Measurements from ENCODE around the gene CHRM2.
A peak's percentile ranks its signal among the peaks of the same experiment; 100 is the strongest.

Gene CHRM2

DNA sequence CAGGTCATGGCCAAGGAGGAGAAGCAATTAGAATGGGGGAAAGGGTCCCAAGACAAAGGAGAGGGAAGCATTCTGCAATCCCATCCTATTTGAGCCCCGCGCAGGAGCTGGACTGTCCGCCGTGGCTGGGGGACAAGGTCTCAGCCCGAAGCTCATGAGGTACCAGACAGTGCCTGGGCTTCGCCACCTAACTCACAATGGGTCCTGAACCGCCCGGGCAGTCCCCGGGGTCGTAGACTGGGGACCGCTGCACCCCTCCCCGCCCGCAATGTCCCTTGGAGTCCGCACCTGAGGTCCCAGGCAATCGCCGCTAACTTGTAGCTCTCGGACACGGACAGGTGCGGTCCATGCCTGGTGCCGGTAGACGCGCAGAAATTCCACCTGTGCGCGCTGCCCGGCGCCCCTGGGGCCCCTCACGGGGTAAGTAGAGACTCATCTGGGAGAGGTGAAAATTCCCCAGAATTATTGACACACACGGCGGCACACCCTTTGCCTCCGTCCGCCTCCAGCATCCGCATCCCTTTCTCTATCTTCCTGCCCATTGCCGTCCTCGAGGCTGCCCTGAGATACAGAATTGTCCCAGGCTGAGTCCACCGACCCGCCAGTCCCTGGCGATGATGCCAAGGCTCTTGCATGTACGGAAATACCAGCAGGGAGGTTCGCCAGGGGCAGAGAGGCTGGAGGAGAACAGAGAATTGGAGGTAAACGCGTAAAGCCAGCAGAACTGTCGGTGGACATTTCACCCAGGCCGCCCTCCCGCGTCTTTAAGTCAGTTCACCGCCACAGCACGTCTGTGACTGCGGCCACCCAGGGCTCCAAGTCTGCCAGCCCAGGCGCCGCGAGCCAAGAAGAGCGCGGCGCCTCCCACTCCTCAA, 1.8 kb downstream of the CHRM2 start:
- TF ChIP-seq POLR2AphosphoS5 (IDR thresholded peaks at IDR 0.05; ENCODE audit: low read depth): no peak
- TF ChIP-seq GABPA (IDR thresholded peaks at IDR 0.05; ENCODE audit: low read depth): no peak
- no peak for TF ChIP-seq SPI1 (IDR thresholded peaks at IDR 0.05; ENCODE audit: borderline replicate concordance, low read depth)
- TF ChIP-seq, protein P1, sequence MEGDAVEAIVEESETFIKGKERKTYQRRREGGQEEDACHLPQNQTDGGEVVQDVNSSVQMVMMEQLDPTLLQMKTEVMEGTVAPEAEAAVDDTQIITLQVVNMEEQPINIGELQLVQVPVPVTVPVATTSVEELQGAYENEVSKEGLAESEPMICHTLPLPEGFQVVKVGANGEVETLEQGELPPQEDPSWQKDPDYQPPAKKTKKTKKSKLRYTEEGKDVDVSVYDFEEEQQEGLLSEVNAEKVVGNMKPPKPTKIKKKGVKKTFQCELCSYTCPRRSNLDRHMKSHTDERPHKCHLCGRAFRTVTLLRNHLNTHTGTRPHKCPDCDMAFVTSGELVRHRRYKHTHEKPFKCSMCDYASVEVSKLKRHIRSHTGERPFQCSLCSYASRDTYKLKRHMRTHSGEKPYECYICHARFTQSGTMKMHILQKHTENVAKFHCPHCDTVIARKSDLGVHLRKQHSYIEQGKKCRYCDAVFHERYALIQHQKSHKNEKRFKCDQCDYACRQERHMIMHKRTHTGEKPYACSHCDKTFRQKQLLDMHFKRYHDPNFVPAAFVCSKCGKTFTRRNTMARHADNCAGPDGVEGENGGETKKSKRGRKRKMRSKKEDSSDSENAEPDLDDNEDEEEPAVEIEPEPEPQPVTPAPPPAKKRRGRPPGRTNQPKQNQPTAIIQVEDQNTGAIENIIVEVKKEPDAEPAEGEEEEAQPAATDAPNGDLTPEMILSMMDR (IDR thresholded peaks at IDR 0.05; ENCODE audit: insufficient read depth, low read length): no peak
- TF ChIP-seq, protein P2, sequence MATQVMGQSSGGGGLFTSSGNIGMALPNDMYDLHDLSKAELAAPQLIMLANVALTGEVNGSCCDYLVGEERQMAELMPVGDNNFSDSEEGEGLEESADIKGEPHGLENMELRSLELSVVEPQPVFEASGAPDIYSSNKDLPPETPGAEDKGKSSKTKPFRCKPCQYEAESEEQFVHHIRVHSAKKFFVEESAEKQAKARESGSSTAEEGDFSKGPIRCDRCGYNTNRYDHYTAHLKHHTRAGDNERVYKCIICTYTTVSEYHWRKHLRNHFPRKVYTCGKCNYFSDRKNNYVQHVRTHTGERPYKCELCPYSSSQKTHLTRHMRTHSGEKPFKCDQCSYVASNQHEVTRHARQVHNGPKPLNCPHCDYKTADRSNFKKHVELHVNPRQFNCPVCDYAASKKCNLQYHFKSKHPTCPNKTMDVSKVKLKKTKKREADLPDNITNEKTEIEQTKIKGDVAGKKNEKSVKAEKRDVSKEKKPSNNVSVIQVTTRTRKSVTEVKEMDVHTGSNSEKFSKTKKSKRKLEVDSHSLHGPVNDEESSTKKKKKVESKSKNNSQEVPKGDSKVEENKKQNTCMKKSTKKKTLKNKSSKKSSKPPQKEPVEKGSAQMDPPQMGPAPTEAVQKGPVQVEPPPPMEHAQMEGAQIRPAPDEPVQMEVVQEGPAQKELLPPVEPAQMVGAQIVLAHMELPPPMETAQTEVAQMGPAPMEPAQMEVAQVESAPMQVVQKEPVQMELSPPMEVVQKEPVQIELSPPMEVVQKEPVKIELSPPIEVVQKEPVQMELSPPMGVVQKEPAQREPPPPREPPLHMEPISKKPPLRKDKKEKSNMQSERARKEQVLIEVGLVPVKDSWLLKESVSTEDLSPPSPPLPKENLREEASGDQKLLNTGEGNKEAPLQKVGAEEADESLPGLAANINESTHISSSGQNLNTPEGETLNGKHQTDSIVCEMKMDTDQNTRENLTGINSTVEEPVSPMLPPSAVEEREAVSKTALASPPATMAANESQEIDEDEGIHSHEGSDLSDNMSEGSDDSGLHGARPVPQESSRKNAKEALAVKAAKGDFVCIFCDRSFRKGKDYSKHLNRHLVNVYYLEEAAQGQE (IDR thresholded peaks at IDR 0.05; ENCODE audit: insufficient replicate concordance, low read depth): no peak
- H3K27me3 ChIP-seq (ENCODE audit: insufficient read depth, poor library complexity, severe bottlenecking): peaks cover 20% of the 10 kb centered on the region
- no peak overlapping the region for H3K4me3 ChIP-seq (replicated peaks; ENCODE audit: insufficient read depth, low read length)
- no peak for DNase-seq (ENCODE audit: low read depth in 1 of 2, low spot score in 1 of 2)
- no peak overlapping the region for H3K27ac ChIP-seq (replicated peaks)

DNA sequence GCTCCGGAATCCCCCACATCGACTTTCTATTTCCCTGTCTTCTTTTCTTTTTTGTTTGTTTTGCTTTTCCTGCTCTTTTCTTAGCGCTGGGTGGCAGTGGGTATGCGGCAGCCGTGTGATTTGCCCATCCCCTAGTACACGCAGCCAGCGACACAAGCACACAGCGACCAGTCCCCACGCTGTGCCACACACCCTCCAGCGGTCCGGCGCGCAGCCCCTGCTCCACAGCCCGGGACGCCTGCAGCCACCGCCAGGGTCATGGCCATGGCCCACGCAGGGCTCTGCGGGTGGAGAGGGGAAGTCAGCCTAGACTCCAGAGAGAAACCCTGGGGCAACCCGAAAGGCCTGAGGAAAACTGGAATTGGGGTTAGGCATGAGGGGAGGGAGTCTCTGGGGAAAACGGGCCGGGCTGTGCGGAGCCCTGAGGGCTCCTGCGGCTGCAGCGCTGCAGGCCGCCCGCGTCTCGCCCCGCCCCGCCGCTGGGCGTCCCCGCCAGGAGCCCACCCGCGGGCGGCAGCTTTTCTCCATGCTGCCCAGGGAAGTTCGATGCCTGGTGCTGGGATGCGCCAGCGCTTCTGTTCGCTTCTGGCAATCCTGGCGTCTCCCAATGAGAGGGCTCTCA, 2.5 kb downstream of the CHRM2 start:
- no peak for DNase-seq (ENCODE audit: low read depth in 1 of 2, low spot score in 1 of 2)
- H3K4me3 ChIP-seq (replicated peaks; ENCODE audit: insufficient read depth, low read length): no peak overlapping the region
- TF ChIP-seq, protein P2 (IDR thresholded peaks at IDR 0.05; ENCODE audit: insufficient replicate concordance, low read depth): no peak
- TF ChIP-seq GABPA (IDR thresholded peaks at IDR 0.05; ENCODE audit: low read depth) (no peak), SPI1 (IDR thresholded peaks at IDR 0.05; ENCODE audit: borderline replicate concordance, low read depth) (no peak), POLR2AphosphoS5 (IDR thresholded peaks at IDR 0.05; ENCODE audit: low read depth) (no peak)
- TF ChIP-seq, protein P1 (IDR thresholded peaks at IDR 0.05; ENCODE audit: insufficient read depth, low read length): no peak
- H3K27me3 ChIP-seq (ENCODE audit: insufficient read depth, poor library complexity, severe bottlenecking): peaks cover 20% of the 10 kb centered on the region
- H3K27ac ChIP-seq (replicated peaks): no peak overlapping the region

DNA sequence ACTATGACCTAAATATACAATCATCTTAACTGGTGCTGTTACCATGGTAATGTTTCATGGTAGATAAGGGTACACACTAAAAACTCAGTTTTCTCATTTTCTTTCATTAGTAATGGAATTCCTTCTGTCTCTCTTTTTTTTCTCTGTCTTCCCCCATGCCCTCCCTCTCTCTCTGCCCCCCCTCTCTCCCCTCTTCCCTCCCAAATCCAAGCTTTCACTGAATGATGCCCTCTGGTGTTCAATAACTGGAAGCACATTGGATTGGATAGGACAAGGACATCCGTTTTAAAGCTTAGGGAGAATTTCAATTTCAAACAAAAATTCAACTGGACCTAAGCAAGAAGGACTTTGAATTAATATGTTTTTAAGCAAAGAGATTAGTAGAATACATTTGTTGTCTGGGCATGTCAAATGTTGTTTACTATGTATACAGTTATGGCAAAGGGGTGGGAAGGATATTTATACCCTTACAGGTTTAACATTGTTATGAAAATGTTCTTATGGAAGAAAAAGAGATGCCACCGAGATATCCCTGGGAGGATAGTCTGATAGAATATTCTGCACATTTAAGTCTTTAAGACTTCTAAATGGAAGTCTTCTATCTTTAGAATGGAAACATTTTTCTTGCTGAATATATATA, 6.1 kb downstream of the CHRM2 start:
- Histone ChIP-seq H3K27me3 (ENCODE audit: insufficient read depth, poor library complexity, severe bottlenecking) (peaks cover 11% of the 10 kb centered on the region), H3K4me3 (replicated peaks; ENCODE audit: insufficient read depth, low read length) (no peak overlapping the region), H3K27ac (replicated peaks) (no peak overlapping the region)
- TF ChIP-seq, protein P1 (IDR thresholded peaks at IDR 0.05; ENCODE audit: insufficient read depth, low read length): no peak
- TF ChIP-seq, protein P2 (IDR thresholded peaks at IDR 0.05; ENCODE audit: insufficient replicate concordance, low read depth): no peak
- TF ChIP-seq GABPA (IDR thresholded peaks at IDR 0.05; ENCODE audit: low read depth) (no peak), SPI1 (IDR thresholded peaks at IDR 0.05; ENCODE audit: borderline replicate concordance, low read depth) (no peak), POLR2AphosphoS5 (IDR thresholded peaks at IDR 0.05; ENCODE audit: low read depth) (no peak)
- DNase-seq (ENCODE audit: low read depth in 1 of 2, low spot score in 1 of 2): peak in 1 of 2 experiments; percentile 1

All from HL-60 (cell line).